SK-N-SH (cell line): ENCODE results near the gene FTCD. TPM values are rescaled to one million over a fixed set of nuclear protein-coding genes. Genes with fewer than 3 reads are reported as not detected.
"Not testable (repeated sequence)": the region's sequence is repeated elsewhere in the genome, so short reads cannot be mapped to it uniquely, and the experiment has no call there.

Source experiments
- CTCF ChIA-PET: fragments of 300-600, 350-600 bp; formaldehyde crosslinking; extraction: SDS; loops from one replicate; lab custom pipeline; 2021; lab: Yijun Ruan, JAX
- POLR2A ChIA-PET: fragments of 350-600 bp; sonication (Branson Sonifier 250); formaldehyde crosslinking; extraction: SDS; loops from one replicate; lab custom pipeline; 2020; ENCODE audit warnings: antibody characterized with exemption, inconsistent platforms; lab: Yijun Ruan, JAX
- DNase-seq: peaks from one replicate; pipeline ENCODE4 v3.0.0; 2012
- H2AFZ ChIP-seq: fragments of 200-600 bp; sonication (generic); 2 replicates; pipeline ENCODE4 v1.8.1; 2016; ENCODE audit warnings: antibody characterized with exemption, mild to moderate bottlenecking, low read depth
- H3F3A ChIP-seq: fragments of 200-600 bp; sonication (generic); replicated peaks from 2 replicates; pipeline ENCODE3; 2016; ENCODE audit warnings: antibody characterized with exemption, mild to moderate bottlenecking; ENCODE audit not compliant: insufficient read depth
- H3K27ac ChIP-seq, 2 experiments: fragments of 200-500 bp in 1 of 2; fragments of 200-600 bp in 1 of 2; sonication (Bioruptor generic) in 1 of 2; sonication (generic), shearing (Covaris generic) in 1 of 2; 2 replicates each; pipeline versions ENCODE4 v1.5.1 to v1.6.1; 2014 to 2016; ENCODE audit warnings: low read depth in 2 of 2, inconsistent platforms in 1 of 2, low read length in 1 of 2, mild to moderate bottlenecking in 1 of 2, mixed read lengths in 1 of 2
- H3K27me3 ChIP-seq: fragments of 200-600 bp; sonication (generic), shearing (Covaris generic); 2 replicates; pipeline ENCODE4 v1.6.1; 2016; ENCODE audit warnings: mixed run types; ENCODE audit not compliant: insufficient read depth
- H3K36me3 ChIP-seq, 2 experiments: fragments of 200-500 bp in 1 of 2; fragments of 200-600 bp in 1 of 2; sonication (Bioruptor generic) in 1 of 2; sonication (generic) in 1 of 2; replicated peaks in 1 of 2; 2 replicates each; pipeline versions ENCODE3 to v1.5.1; 2014 to 2016; ENCODE audit warnings: low read length in 1 of 2, mild to moderate bottlenecking in 1 of 2; ENCODE audit not compliant: insufficient read depth in 2 of 2, control insufficient read depth in 1 of 2
- H3K4me1 ChIP-seq, 2 experiments: fragments of 200-500 bp in 1 of 2; fragments of 200-600 bp in 1 of 2; sonication (Bioruptor generic) in 1 of 2; sonication (generic), shearing (Covaris generic) in 1 of 2; 2 replicates each; pipeline versions ENCODE4 v1.5.1 to v1.6.1; 2014 to 2016; ENCODE audit warnings: low read depth in 1 of 2, low read length in 1 of 2, mixed run types in 1 of 2; ENCODE audit not compliant: insufficient read depth in 2 of 2, control insufficient read depth in 1 of 2
- H3K4me2 ChIP-seq: fragments of 200-600 bp; sonication (generic), shearing (Covaris generic); 2 replicates; pipeline ENCODE4 v1.6.1; 2017; ENCODE audit warnings: mixed run types
- H3K4me3 ChIP-seq, 2 experiments: fragments of 200-500 bp in 1 of 2; fragments of 200-600 bp in 1 of 2; sonication (Bioruptor generic) in 1 of 2; sonication (generic), shearing (Covaris generic) in 1 of 2; 2 replicates each; pipeline versions ENCODE4 v1.5.1 to v1.8.1; 2014 to 2016; ENCODE audit warnings: low read depth in 2 of 2, inconsistent platforms in 1 of 2, low read length in 1 of 2, mild to moderate bottlenecking in 1 of 2, mixed read lengths in 1 of 2, moderate library complexity in 1 of 2
- H3K79me2 ChIP-seq: fragments of 200-600 bp; sonication (generic); 2 replicates; pipeline ENCODE4 v1.8.1; 2017; ENCODE audit warnings: mild to moderate bottlenecking; ENCODE audit not compliant: insufficient read depth
- H3K9ac ChIP-seq: fragments of 200-600 bp; sonication (generic); 2 replicates; pipeline ENCODE4 v1.6.1; 2017; ENCODE audit warnings: mixed run types
- H3K9me2 ChIP-seq: fragments of 200-600 bp; sonication (generic); 2 replicates; pipeline ENCODE4 v1.6.1; 2017; ENCODE audit warnings: mixed run types
- H3K9me3 ChIP-seq: fragments of 200-600 bp; sonication (generic); 2 replicates; pipeline ENCODE4 v1.6.1; 2017; ENCODE audit warnings: mixed run types, mild to moderate bottlenecking, moderate library complexity
- H4K20me1 ChIP-seq: fragments of 200-600 bp; sonication (generic); 2 replicates; pipeline ENCODE4 v1.6.1; 2017; ENCODE audit warnings: mild to moderate bottlenecking, mixed run types; ENCODE audit not compliant: insufficient read depth
- EZH2phosphoT487 ChIP-seq: fragments of 200-600 bp; sonication (generic); IDR thresholded peaks from 2 replicates; pipeline ENCODE4 v1.6.1; 2017; ENCODE audit warnings: low read depth, mixed run types, mild to moderate bottlenecking, antibody characterized with exemption, moderate library complexity, borderline replicate concordance
- JUND ChIP-seq: IDR thresholded peaks from 2 replicates; pipeline ENCODE4 v1.4.0; 2012
- MXI1 ChIP-seq: IDR thresholded peaks from 2 replicates; pipeline ENCODE4 v1.6.1; 2012; ENCODE audit warnings: mild to moderate bottlenecking, low read depth, low read length, improper control_type of control experiment
- RXRA ChIP-seq: IDR thresholded peaks from 2 replicates; pipeline ENCODE4 v1.4.0; 2012; ENCODE audit warnings: low read depth, mild to moderate bottlenecking, borderline replicate concordance
- SMC3 ChIP-seq: IDR thresholded peaks from 2 replicates; pipeline ENCODE4 v1.6.1; 2012; ENCODE audit warnings: low read depth, low read length, improper control_type of control experiment
- TCF12 ChIP-seq: IDR thresholded peaks from 2 replicates; pipeline ENCODE4 v1.4.0; 2012
- TEAD4 ChIP-seq: IDR thresholded peaks from 2 replicates; pipeline ENCODE4 v1.4.0; 2012; ENCODE audit warnings: mild to moderate bottlenecking, borderline replicate concordance; ENCODE audit not compliant: insufficient read depth
- WGBS: methylation state at CpG from one replicate; pipeline ENCODE4 v1.1.6; 2017; ENCODE audit warnings: low lambda C conversion rate; 5-methylcytosine and 5-hydroxymethylcytosine counted together
- polyA plus RNA-seq, 3 experiments: library from polyadenylated mRNA; depleted of rRNA; stranded (reverse); fragments of >200 nt; gene quantifications; 2 replicates each; pipeline ENCODE4 v1.2.3, GENCODE V29; 2012
- TF ChIP-seq, protein P1 (sequence below): fragments of 150-350 bp; IDR thresholded peaks from 2 replicates; pipeline ENCODE4 v1.6.1; 2016; ENCODE audit warnings: mild to moderate bottlenecking, low read depth, low read length
- TF ChIP-seq, protein P2 (sequence below): IDR thresholded peaks from 2 replicates; pipeline ENCODE4; 2012

Gene FTCD
- polyA plus RNA-seq, 1 of the 3 experiments (the other 2 are of a cell fraction) = 0.33 TPM

DNA sequence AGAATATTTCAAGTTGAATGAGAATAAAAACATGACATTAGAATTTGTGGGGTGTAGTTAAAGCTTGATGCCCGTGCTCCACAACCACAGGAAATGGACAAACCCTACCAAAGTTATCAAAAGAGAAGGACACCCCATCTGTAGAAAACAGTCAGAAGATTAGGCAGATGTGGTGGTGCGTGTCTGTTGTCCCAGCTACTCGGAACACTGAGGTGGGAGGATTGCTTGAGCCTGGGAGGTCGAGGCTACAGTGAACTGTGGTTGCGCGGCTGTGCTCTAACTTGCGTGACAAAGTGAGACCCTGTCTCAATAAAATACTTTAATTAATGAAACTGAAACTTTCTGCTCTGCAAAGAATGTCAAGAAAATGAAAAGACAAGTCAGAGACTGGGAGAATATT lies 30.3 kb upstream of the FTCD start (continued):
- TF ChIP-seq, protein P1, sequence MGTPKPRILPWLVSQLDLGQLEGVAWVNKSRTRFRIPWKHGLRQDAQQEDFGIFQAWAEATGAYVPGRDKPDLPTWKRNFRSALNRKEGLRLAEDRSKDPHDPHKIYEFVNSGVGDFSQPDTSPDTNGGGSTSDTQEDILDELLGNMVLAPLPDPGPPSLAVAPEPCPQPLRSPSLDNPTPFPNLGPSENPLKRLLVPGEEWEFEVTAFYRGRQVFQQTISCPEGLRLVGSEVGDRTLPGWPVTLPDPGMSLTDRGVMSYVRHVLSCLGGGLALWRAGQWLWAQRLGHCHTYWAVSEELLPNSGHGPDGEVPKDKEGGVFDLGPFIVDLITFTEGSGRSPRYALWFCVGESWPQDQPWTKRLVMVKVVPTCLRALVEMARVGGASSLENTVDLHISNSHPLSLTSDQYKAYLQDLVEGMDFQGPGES = no peak
- TF ChIP-seq SMC3 = no peak
- TF ChIP-seq TCF12 = no peak
- no peak for TF ChIP-seq JUND
- no peak for TF ChIP-seq TEAD4

DNA sequence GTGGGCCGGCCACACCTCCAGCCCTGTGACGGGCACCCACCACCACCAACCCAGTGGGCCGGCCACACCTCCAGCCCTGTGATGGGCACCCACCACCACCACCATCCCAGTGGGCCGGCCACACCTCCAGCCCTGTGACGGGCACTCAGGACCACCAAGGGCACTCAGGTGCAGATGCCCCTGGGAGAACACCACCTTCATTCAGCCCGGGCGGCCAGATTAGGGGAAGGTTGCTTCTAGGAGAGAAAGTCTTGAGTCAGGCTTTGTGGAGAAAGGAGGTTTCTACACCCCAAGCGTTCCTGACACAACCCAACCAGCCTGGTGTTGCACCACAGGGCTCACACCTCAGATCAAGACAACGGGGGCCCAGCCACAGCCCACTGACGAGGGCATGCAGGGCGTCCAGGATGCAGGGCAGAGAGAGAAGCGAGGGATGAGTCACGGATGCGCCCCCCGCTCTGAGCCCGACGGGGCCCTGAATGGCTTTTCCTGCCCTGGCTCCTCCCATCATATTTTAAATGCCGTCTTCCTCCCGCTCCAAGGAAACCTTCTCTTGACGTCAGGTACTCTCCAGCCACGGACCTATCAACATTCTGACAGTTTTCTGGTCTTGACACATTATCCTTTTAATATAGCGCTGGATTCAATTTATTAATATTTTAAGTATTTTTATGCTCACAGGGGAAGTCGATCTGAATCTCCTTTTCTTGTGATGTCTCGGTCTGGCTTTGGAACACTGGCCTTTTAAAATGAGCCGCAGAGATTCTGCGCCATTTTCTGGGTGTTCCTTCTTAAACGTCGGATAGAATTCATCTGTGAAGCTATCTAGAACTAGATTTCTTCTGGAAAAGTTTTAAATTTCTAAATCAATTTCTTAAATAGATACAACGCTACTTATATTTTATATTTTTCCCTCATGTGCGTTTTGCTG lies 29.5 kb upstream of the FTCD start:
- H3K36me3 ChIP-seq = no peaks in the 10 kb centered on the region
- ChIA-PET CTCF (no interaction called here), POLR2A (no interaction called here)
- DNase-seq = peak; percentile 78
- H3K9me3 ChIP-seq = no peaks in the 10 kb centered on the region
- H3K79me2 ChIP-seq = no peaks in the 10 kb centered on the region
- peak overlapping the region; percentile 58 for H3K27ac ChIP-seq
- peaks cover 10% of the 10 kb centered on the region for H3F3A ChIP-seq
- peaks cover 16 to 28% of the 10 kb centered on the region in 2 experiments for H3K4me1 ChIP-seq
- H3K9me2 ChIP-seq = no peaks in the 10 kb centered on the region
- no peaks in the 10 kb centered on the region for H4K20me1 ChIP-seq
- no peaks in the 10 kb centered on the region for H3K27me3 ChIP-seq
- H3K4me2 ChIP-seq = peak overlapping the region; percentile 72; the same call in 1 of the 2 replicates
- no peak for TF ChIP-seq SMC3
- TF ChIP-seq, protein P2, sequence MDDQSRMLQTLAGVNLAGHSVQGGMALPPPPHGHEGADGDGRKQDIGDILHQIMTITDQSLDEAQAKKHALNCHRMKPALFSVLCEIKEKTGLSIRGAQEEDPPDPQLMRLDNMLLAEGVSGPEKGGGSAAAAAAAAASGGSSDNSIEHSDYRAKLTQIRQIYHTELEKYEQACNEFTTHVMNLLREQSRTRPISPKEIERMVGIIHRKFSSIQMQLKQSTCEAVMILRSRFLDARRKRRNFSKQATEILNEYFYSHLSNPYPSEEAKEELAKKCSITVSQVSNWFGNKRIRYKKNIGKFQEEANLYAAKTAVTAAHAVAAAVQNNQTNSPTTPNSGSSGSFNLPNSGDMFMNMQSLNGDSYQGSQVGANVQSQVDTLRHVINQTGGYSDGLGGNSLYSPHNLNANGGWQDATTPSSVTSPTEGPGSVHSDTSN = peak; percentile 98; the same call in 1 of the 2 replicates
- no peak for TF ChIP-seq RXRA
- TF ChIP-seq MXI1 = peak; percentile 14; the same call in 1 of the 2 replicates
- TF ChIP-seq EZH2phosphoT487 = no peak
- peak overlapping the region; percentile 55 to 58 for H3K4me3 ChIP-seq
- peak overlapping the region; percentile 50; the same call in 1 of the 2 replicates for H3K9ac ChIP-seq
- peak overlapping the region; percentile 72; the same call in 1 of the 2 replicates for H2AFZ ChIP-seq
- WGBS = 48% methylated on average over 29 of the region's 30 CpGs

DNA sequence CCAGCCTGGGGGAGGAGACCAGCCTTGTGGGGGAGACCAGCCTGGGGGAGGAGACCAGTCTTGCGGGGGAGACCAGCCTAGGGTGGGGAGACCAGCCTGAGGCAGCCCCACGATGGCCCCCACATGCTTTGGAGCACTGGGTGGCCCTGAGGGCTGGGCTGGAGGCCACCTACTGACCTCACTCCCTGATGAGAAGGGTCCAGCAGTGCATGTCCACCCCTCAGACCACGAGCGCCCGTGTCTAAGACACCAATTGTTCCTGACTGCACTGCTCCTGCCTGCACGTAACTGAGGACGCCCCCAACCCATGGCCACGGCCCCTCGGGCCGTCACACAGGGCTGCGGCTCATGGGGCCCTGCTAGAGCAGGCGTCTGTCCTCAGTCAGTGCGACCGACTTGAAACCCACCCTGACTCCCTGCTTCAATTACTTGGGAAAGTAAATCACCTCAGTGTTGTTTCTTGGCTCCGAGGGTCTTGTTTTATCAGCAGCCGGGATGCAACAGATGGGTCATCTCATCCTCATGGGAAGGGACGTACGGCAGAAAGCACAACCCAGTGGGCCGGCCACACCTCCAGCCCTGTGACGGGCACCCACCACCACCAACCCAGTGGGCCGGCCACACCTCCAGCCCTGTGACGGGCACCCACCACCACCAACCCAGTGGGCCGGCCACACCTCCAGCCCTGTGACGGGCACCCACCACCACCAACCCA lies 28.7 kb upstream of the FTCD start, which contains the start of gene SPATC1L:
TSS of gene SPATC1L (minus strand) at position 550 of the 715 bp plus-strand sequence. CDS start 1,643 bp downstream, outside the sequence.
- peak; percentile 82 for DNase-seq
- Histone ChIP-seq H3K27ac (peak within 1 kb of the TSS; percentile 58), H3K27me3 (no peaks in the 10 kb centered on the region), H3K4me2 (peak within 1 kb of the TSS; percentile 76), H3K9me2 (no peaks in the 10 kb centered on the region), H3K79me2 (no peaks in the 10 kb centered on the region), H3K9me3 (no peaks in the 10 kb centered on the region), H3F3A (peaks cover 10% of the 10 kb centered on the region), H2AFZ (peak within 1 kb of the TSS; percentile 74; the same call in 1 of the 2 replicates), H3K4me3 (peak within 1 kb of the TSS; percentile 56 to 67), H3K9ac (peak within 1 kb of the TSS; percentile 50; the same call in 1 of the 2 replicates), H3K4me1 (peaks cover 12 to 20% of the 10 kb centered on the region in 2 experiments), H3K36me3 (no peaks in the 10 kb centered on the region), H4K20me1 (no peaks in the 10 kb centered on the region)
- TF ChIP-seq MXI1 (peak; percentile 65), EZH2phosphoT487 (no peak)
- TF ChIP-seq, protein P1 = peak; percentile 42; the same call in 1 of the 2 replicates
- 39% methylated on average over 8 of the region's 24 CpGs for WGBS
- ChIA-PET POLR2A (no interaction called here), CTCF (no interaction called here)

DNA sequence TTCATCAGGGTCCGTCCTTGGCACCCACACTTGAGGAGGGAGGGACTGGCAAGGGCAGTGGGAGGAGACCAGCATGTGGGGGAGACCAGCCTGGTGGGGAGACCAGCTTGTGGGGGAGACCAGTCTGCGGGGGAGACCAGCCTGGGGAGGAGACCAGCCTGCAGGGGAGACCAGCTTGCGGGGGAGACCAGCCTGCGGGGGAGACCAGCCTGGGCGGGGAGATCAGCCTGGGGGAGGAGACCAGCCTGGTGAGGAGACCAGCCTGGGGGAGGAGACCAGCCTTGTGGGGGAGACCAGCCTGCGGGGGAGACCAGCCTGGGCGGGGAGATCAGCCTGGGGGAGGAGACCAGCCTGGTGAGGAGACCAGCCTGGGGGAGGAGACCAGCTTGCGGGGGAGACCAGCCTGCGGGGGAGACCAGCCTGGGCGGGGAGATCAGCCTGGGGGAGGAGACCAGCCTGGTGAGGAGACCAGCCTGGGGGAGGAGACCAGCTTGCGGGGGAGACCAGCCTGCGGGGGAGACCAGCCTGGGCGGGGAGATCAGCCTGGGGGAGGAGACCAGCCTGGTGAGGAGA lies 28.0 kb upstream of the FTCD start:
- H2AFZ ChIP-seq, H3K27ac ChIP-seq, H3K9ac ChIP-seq, H3K9me3 ChIP-seq, H3K9me2 ChIP-seq, POLR2A ChIA-PET, H4K20me1 ChIP-seq, H3F3A ChIP-seq, H3K36me3 ChIP-seq, CTCF ChIA-PET, H3K27me3 ChIP-seq, H3K4me2 ChIP-seq, H3K79me2 ChIP-seq, DNase-seq: not testable (repeated sequence)
- peaks cover 6 to 14% of the 10 kb centered on the region in 2 experiments; a peak in 3 of 4 replicates for H3K4me1 ChIP-seq
- peak overlapping the region in 1 of 2 experiments; percentile 56; a peak in 2 of 4 replicates for H3K4me3 ChIP-seq
- 60% methylated on average over 3 of the region's 13 CpGs for WGBS
